ENCODE measurements around the gene AVPI1.
"Not testable (repeated sequence)": the region's sequence is repeated elsewhere in the genome, so short reads cannot be mapped to it uniquely, and the experiment has no call there.

AVPI1 gene

DNA sequence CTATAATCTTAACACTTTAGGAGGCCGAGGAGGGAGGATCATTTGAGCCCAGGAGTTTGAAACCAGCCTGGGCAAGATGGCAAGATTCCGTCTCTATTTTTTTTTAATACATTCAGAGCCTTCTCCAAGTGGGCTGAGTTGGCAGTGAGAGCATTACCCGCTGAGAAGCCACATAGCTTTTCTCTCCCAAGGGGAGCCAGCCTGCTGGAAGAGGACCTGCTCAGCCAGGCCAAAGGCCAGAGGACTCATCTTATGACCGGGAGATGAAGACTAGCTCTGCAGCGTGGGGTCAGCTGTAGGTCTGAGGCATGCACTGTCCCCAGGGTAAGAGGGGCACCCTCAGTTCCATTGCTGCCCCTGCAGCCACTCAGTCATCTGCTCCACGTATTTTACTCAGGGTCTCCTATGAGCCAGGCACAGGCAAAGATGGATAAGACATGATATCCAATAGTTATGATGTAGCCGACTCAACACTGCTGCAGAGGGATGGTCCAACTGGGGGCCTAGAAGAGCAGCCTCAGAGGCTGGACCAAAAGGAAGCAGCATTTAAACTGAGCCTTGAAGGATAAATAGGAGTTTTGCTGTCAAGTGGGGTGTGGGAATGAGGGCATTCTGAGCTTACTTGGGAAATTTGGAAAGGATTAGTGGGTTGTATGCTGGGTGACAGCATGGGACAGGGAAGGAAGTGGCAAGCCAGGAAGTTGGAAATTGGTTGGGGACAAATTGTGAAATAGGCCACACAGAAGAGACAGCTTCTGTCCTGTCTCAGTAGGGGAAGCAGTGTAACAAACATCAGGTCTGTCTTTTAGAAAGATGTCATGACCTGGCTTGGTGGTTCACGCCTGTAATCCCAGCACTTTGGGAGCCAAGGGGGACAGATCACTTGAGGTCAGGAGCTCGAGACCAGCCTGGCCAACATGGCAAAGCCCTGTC lies 24.9 kb upstream of the AVPI1 start:
- no peak for DNase-seq

- DNase-seq, result peak; percentile 54
These were observed 22.2 kb upstream of the AVPI1 start for GRCh38 chr10:97708976-97709946.

DNA sequence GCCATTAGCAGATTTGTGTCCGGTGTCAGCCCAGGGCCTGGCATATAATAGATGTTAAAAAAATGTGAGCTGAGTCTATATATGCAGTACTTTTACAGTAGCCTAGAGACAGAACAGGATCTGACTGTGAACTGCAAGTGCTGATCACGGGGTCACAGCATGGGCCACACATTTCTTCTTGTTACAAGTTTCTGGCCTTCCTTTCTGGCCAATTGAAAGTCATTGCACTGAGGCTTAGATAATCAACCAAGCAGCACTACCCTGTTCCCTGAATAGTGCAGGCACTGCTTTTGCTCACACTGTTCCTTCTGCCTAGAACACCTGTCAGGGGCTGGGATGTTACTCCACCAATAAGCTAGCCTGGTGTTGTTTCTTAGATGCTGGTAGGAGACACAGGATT lies 21.1 kb upstream of the AVPI1 start:
- DNase-seq, result no peak

DNA sequence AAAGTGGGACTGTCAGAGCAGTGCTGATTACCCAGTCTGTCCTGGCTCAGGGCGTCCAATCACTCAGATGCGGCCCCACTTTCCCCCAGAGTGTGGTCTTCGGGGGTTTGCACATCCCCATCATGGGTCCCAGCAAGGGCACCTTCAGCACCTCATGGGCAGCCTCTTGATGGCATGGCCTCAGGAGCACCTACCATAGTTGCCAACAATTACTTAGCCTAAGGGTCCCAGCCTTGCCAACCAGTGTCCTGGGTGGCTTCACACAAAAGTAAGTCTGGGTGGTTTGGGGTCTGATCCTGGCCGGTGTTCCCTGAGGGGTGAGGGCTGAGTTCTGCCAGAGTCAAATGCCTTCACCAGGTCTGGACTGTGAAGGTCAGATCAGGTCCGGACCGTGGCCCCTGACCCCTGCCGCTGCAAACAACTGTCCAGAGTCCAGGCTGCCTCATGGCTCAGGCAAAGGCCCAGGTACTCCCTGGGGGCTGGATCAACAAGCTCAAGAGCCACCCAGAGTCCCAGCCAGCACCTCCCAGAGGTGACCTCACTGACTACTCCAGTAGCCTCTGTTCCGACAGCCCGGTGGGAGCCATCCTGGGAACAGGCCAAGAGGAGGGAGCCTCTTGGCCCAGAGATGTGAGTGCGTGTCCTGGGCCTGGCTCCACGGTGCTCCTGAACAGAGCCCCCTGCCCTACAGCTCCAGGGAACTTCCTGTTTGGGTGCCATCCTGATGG lies 20.3 kb upstream of the AVPI1 start:
- DNase-seq, result no peak

DNA sequence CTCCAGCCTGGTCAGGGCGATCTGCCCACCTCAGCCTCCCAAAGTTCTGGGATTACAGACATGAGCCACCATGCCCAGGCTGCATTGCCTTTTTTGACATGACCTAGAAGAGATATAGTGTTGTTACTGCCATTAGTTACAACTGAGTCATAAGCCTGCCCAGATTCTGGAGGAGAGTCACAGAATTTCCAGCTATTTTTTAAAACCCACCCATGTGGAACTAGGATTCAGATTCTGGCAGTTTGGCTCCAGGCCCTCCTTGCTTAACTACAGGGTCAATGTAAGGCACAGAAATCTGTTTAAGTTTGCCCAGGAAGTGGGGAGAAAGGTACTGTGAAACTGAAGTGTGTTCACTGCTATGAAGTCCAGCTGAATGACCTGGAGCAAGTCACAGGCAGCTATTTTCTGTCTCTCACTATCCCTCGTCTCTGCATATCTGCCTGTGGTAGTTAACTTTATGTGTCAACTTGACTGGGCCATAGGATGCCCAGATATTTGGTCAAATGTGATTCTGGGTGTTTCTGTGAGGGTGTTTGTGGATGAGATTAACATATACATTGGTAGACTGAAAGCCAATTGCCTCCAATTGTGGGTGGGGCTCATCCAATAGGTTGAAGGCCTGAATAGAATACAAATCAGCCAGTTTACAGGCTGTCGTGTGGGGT lies 18.1 kb upstream of the AVPI1 start:
- no peak for DNase-seq

DNA sequence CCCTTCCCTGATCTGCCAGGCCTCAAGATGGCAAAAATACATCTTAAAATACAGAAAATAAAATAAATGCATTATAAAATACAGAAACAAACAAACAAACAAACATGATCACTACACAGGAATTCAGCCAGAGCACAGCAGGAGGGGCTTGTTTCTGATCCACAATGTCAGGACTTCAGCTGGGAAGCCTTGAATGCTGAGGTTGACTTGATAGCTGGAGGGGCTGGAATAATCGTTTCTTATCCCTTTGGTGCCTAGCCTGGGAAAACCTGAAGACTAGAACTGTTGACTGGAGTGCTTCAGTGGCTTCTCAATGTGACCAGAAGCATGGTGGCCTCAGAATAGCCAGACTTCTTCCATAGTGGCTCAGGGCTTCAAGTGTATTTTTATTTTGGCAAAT lies 17.3 kb upstream of the AVPI1 start:
- no peak for DNase-seq

DNA sequence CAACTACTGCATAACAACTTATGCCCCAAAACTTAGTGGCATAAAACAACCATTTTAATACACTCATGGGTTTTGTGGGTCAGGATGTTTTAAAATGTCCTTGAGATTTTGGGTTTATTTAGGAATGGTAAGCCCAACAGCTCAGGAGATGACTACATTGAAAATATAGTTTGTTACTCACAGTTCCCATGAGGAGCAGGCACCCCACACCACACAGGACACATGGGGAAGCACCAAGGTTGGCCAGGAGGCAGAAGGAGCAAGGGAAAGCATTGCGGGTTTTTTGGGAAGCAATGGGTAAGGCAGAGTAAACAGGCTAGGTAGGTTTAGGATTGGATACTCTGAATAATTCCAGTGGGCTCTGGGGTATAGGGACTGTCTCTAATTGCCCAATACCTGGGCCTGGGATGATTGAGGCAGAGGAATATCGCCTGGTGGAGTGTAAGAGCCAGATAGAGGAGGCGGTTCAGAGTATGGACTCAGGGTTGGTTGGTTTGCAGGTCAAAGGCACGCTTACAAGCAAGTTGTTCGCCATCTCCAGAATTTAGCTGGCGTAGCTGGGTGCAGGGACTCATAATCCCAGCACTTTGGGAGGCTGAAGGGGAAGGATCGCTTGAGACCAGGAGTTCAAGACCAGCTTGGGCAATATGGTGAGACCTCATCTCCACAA lies 16.5 kb upstream of the AVPI1 start:
- no peak for DNase-seq

GRCh38 chr10:97701438-97702069 lies 14.5 kb upstream of the AVPI1 start:
- DNase-seq, result peak; percentile 80

- peak; percentile 83 for DNase-seq
These were observed 11.1 kb upstream of the AVPI1 start for GRCh38 chr10:97698072-97698655.

GRCh38 chr10:97690133-97690532 lies 3.1 kb upstream of the AVPI1 start:
- no peak for DNase-seq

- DNase-seq, result no peak
These were observed 2.5 kb upstream of the AVPI1 start for GRCh38 chr10:97689559-97690020.

- DNase-seq, result no peak
These were observed 1.0 kb upstream of the AVPI1 start for GRCh38 chr10:97687785-97688781.

DNA sequence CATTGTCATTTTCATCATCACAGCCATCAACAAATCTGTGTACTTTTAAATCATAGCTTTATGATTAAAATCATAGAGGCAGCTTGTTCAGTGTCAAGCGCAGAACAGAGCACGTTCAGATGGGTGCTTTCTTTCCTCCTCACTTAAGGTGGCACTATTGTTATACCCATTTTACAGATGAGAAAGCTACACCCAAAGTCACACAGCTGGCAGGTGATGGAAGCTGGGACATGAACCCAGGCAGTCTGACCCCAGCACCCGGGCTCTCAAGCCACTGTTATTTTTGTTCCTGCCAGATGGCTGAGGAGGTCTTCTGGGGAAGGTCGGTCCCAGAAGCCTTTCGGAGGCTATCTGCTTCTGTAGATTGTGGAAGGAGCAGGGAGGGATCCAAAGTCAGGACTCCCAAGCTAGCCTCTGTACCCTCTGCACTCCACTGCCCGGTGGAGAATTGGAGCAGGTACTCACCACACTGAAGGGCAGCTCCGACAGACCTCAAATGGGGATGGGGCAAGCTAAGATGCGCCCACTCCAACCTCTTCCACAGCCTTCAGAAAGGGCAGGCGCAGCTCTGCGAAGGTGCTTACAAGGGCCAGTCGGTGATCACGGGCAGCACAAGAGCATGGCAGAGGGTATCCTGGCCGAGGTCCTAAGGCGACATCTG lies 610 bp downstream of the AVPI1 start:
- no peak for DNase-seq

GRCh38 chr10:97685395-97685958 lies 1.6 kb downstream of the AVPI1 start:
- peak; percentile 22 for DNase-seq

DNA sequence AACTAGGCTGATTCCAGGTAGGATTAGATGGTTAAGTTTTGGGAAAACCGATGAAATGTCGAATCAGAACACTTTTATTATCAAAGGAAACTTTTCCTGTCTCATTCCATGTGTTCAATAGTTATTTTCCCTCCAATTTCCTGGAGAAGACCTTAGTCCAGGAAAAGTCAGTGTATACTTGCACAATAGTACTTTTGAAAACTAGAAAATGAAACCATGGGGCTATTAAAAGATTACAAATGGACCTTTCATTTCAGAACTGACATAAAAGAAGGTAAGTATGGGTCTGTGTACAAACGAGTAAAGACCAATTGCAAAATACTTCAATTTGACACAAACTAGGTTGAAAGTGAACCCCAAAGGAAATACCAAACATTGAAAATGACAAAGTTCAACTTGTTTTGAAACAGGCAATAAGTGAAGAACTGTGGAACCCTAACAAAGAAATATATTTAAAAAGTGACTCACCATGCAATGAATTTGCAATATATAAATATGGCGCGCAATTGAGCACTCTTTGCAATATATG lies 2.1 kb downstream of the AVPI1 start:
- DNase-seq, result no peak

- DNase-seq, result not testable (repeated sequence)
These were observed 2.7 kb downstream of the AVPI1 start for GRCh38 chr10:97684368-97684713.

DNA sequence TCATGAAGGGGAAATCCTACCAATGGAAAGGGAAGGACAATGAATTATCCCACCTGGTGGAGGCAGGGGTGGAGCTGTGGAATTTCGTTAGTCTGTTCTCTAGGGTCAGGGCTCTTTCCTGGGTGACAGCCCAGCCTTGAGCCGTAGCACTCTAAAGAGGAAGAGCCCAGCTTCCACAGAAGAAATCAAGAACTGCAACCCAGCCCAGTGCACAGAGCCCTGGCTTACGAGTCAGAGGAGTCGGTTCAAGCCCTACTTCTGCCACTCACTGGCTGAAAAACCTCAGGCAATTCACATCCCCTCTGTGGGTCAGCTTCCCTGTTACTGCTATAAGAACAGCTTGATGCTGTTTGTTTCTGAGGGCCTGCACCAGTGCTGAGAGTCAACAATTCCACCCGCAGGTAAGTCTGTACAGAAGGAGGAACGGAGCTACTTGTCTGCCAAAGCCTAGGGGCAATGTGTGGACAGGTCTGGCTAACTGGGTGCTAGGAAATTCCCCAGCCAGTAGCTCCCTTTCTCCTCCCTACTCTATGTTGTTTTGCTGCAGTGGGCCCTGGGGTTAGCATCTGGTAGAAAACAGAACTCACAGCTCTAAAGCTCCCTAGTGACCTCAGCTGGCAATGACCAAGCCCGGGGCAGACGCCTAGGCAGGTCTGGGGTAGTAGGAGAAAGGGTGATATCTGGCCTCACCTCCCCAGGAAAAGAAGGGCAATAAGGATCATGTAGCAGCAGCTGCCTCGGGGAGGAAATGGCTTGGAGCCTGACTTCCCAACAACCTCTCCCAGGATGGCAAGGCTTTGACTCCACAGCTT lies 3.3 kb downstream of the AVPI1 start:
- peak; percentile 26 for DNase-seq

All from NCI-H69 (cell line).